CD4-positive, alpha-beta T cell (primary cell): ENCODE results near the gene SELENOS. TPM values are rescaled to one million over a fixed set of nuclear protein-coding genes. Genes with fewer than 3 reads are reported as not detected.
A peak's percentile ranks its signal among the peaks of the same experiment; 100 is the strongest.

Source experiments
- ATAC-seq: fragments of 200-7000 bp; cut with Tn5 transposase; one replicate; pipeline ENCODE4 v1.10.0; 2022; ENCODE audit warnings: mild to moderate bottlenecking; ENCODE audit not compliant: poor library complexity
- CTCF ChIA-PET: fragments of 350-600 bp; sonication (Branson Sonifier 250); formaldehyde crosslinking; loops from one replicate; lab custom pipeline; 2021; ENCODE audit warnings: antibody characterized with exemption, inconsistent platforms; lab: Charles Lee
- POLR2A ChIA-PET: fragments of 350-600 bp; sonication (Branson Sonifier 250); formaldehyde crosslinking; loops from one replicate; lab custom pipeline; 2021; ENCODE audit warnings: antibody characterized with exemption, inconsistent platforms; lab: Charles Lee
- DNase-seq, 14 experiments: peaks; one replicate each; pipeline ENCODE4 v3.0.0-alpha.2; 2013 to 2020; ENCODE audit warnings: mixed read lengths in 2 of 14
- H3K27ac ChIP-seq, 2 donors: one replicate each; pipeline versions ENCODE4 v1.5.1 to v1.7.0; 2013; ENCODE audit warnings: low read length in 2 of 2, low read depth in 1 of 2, mild to moderate bottlenecking in 1 of 2
- H3K27me3 ChIP-seq, 2 experiments: 1 replicate in 1 of 2; 2 replicates in 1 of 2; pipeline versions ENCODE4 v1.6.1 to v1.7.0; 2013; ENCODE audit warnings: low read length in 2 of 2, control low read depth in 1 of 2, mild to moderate bottlenecking in 1 of 2, moderate library complexity in 1 of 2; ENCODE audit not compliant: insufficient read depth in 2 of 2, control insufficient read depth in 1 of 2
- H3K36me3 ChIP-seq: one replicate; pipeline ENCODE4 v1.6.1; 2013; ENCODE audit warnings: low read length, control low read depth; ENCODE audit not compliant: insufficient read depth
- H3K4me1 ChIP-seq: one replicate; pipeline ENCODE4 v1.6.1; 2013; ENCODE audit warnings: low read length, control low read depth; ENCODE audit not compliant: insufficient read depth
- H3K4me3 ChIP-seq: one replicate; pipeline ENCODE4 v1.5.1; 2013; ENCODE audit warnings: mild to moderate bottlenecking, low read length, moderate library complexity
- H3K9me3 ChIP-seq, 2 experiments: 1 replicate in 1 of 2; 2 replicates in 1 of 2; pipeline versions ENCODE4 v1.6.1 to v1.7.0; 2013; ENCODE audit warnings: low read length in 2 of 2, mild to moderate bottlenecking in 2 of 2, control low read depth in 1 of 2, moderate library complexity in 1 of 2; ENCODE audit not compliant: control insufficient read depth in 1 of 2, insufficient read depth in 1 of 2
- H3K27ac Mint-ChIP-seq: one replicate; pipeline ENCODE4 v1.8.0; 2020; ENCODE audit warnings: mixed read lengths
- H3K27me3 Mint-ChIP-seq: one replicate; pipeline ENCODE4 v1.8.0; 2021; ENCODE audit warnings: mixed read lengths
- H3K36me3 Mint-ChIP-seq: one replicate; pipeline ENCODE4 v1.8.0; 2021; ENCODE audit warnings: low read depth, mixed read lengths
- H3K4me1 Mint-ChIP-seq: one replicate; pipeline ENCODE4 v1.8.0; 2021; ENCODE audit warnings: low read depth, mixed read lengths
- H3K4me3 Mint-ChIP-seq: one replicate; pipeline ENCODE4 v1.8.0; 2020; ENCODE audit warnings: mild to moderate bottlenecking, mixed read lengths
- H3K9me3 Mint-ChIP-seq: one replicate; pipeline ENCODE4 v1.8.0; 2020; ENCODE audit warnings: mixed read lengths
- intact Hi-C, 2 experiments: fragments of 100-400 bp; cut with DNase I in 1 of 2; cut with micrococcal nuclease in 1 of 2; formaldehyde crosslinking; loops; one replicate each; pipeline versions ENCODE4 v1.15.1 to v1.9.0; 2023 to 2025; cut with DNase I, micrococcal nuclease
- total RNA-seq, 174 experiments: library from RNA in 2 of 174; stranded (reverse) in 2 of 174; gene quantifications; one replicate each; pipeline ENCODE4 v1.2.3 and lab custom pipeline; 2021 to 2026
- TF ChIP-seq, protein P1 (sequence below): fragments of 200-600 bp; IDR thresholded peaks from one replicate; pipeline ENCODE4 v1.8.0; 2022; ENCODE audit warnings: antibody characterized with exemption, mild to moderate bottlenecking

Gene SELENOS
- total RNA-seq, 2 experiments from 2014 or later = 41.7 to 48.5 TPM

DNA sequence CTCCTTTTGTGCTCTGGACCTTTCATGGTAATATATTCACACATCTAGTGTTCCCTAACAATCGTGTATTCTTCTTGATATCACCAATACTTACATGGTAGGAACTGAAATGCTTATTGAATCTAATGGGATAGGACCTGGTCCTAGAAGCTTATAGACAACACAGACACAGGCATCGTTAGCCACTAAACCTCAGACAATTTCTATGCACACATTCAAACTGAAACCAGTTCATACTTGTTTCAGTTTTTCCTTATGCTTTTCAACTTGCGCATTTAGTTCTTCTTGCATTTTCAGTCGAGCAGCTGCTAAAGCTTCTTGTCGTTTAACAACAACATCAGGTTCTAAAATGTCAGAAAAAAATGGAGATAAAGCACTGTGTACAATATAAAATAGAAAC is 2.3 kb downstream of the SELENOS start:
- intact Hi-C loops = loop anchor here in 1 of 2 experiments (5.0 to 10.0 kb wide), 3 partner anchors 377 to 930 kb away; partner anchors contain the start of genes ADAMTS17, ASB7, LINS1 and TM2D3
- no peak overlapping the region for H3K4me3 ChIP-seq
- DNase-seq (no peak), ATAC-seq (no peak)
- peaks cover 54% of the 10 kb centered on the region for H3K36me3 ChIP-seq
- peaks cover 24% of the 10 kb centered on the region for H3K4me1 Mint-ChIP-seq
- ChIA-PET CTCF (interaction anchor here (1.1 kb wide), 1 partner anchor 17 kb away, joined by 3 read pairs; no protein-coding TSS in a partner anchor), POLR2A (interaction anchor here (1.2 to 1.7 kb wide), 2 partner anchors 21 to 24 kb away, joined by 3 to 4 read pairs; no protein-coding TSS in a partner anchor)
- H3K9me3 ChIP-seq = no peaks in the 10 kb centered on the region
- TF ChIP-seq, protein P1, sequence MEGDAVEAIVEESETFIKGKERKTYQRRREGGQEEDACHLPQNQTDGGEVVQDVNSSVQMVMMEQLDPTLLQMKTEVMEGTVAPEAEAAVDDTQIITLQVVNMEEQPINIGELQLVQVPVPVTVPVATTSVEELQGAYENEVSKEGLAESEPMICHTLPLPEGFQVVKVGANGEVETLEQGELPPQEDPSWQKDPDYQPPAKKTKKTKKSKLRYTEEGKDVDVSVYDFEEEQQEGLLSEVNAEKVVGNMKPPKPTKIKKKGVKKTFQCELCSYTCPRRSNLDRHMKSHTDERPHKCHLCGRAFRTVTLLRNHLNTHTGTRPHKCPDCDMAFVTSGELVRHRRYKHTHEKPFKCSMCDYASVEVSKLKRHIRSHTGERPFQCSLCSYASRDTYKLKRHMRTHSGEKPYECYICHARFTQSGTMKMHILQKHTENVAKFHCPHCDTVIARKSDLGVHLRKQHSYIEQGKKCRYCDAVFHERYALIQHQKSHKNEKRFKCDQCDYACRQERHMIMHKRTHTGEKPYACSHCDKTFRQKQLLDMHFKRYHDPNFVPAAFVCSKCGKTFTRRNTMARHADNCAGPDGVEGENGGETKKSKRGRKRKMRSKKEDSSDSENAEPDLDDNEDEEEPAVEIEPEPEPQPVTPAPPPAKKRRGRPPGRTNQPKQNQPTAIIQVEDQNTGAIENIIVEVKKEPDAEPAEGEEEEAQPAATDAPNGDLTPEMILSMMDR = no peak
- peak overlapping the region; percentile 73 for H3K4me3 Mint-ChIP-seq
- no peaks in the 10 kb centered on the region for H3K9me3 Mint-ChIP-seq
- no peaks in the 10 kb centered on the region for H3K27me3 ChIP-seq
- H3K27ac ChIP-seq = no peak overlapping the region
- peaks cover 78% of the 10 kb centered on the region for H3K36me3 Mint-ChIP-seq
- no peaks in the 10 kb centered on the region for H3K27me3 Mint-ChIP-seq
- no peak overlapping the region for H3K27ac Mint-ChIP-seq
- H3K4me1 ChIP-seq = peaks cover 23% of the 10 kb centered on the region

DNA sequence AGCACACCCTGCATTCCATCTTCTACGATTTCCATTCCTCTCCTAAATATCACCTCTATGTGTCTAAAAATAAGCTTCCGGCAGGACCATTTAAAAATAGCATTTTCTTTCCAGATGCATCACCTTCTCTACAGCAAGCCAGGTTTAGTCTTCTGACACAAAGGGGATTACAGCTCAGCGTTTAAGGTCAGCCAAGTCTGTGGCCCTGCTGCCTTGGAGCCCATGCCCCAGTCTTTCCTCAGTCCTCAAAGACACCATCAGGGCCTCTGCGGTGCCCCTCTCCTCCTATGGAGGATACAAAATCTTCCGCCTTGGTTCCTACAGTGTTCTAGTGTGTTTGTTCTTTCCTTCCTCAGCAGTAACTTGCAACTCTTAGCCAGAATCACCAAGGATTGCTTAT is 3.8 kb downstream of the SELENOS start:
- POLR2A ChIA-PET = interaction anchor here (1.7 kb wide), 1 partner anchor 22 kb away, joined by 3 read pairs; no protein-coding TSS in a partner anchor
- Histone ChIP-seq H3K9me3 (no peaks in the 10 kb centered on the region), H3K4me3 (no peak overlapping the region), H3K36me3 (peaks cover 53% of the 10 kb centered on the region), H3K27ac (no peak overlapping the region), H3K4me1 (peaks cover 23% of the 10 kb centered on the region), H3K27me3 (no peaks in the 10 kb centered on the region)
- TF ChIP-seq, protein P1 = no peak
- peaks cover 21% of the 10 kb centered on the region for H3K4me1 Mint-ChIP-seq
- peak overlapping the region; percentile 3 for H3K27ac Mint-ChIP-seq
- intact Hi-C loops = loop anchor here in 1 of 2 experiments (10.0 kb wide), 1 partner anchor 929 kb away; the partner anchor contains the start of gene ADAMTS17
- H3K4me3 Mint-ChIP-seq = no peak overlapping the region
- CTCF ChIA-PET = interaction anchor here (1.7 kb wide), 1 partner anchor 15 kb away, joined by 3 read pairs; no protein-coding TSS in a partner anchor
- H3K9me3 Mint-ChIP-seq = no peaks in the 10 kb centered on the region
- DNase-seq (no peak), ATAC-seq (no peak)
- H3K27me3 Mint-ChIP-seq = no peaks in the 10 kb centered on the region
- H3K36me3 Mint-ChIP-seq = peaks cover 85% of the 10 kb centered on the region

DNA sequence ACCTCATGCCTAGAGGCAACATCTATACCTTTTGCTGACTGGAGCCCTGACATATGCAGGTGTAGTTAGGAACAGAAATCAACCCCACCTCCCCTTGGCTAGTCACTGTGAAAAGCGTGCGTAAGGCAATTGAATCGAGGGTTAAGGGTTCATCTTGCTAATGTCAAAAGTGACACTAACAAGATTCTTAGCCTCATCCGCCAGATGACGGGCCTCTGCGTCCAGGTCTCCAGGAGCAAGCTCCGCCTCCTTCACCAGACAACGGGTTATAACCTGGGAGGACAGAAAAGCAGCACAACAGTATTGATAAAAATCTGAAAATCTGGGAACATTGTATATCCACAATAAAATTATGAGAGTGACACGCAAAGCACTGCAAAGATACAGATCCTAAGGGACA is 4.7 kb downstream of the SELENOS start:
- Histone ChIP-seq H3K27me3 (no peaks in the 10 kb centered on the region), H3K4me1 (peaks cover 16% of the 10 kb centered on the region), H3K9me3 (no peaks in the 10 kb centered on the region), H3K4me3 (no peak overlapping the region), H3K27ac (no peak overlapping the region), H3K36me3 (peaks cover 53% of the 10 kb centered on the region)
- ATAC-seq (no peak), DNase-seq (no peak)
- CTCF ChIA-PET = interaction anchor here (1.7 kb wide), 1 partner anchor 16 kb away, joined by 3 read pairs; no protein-coding TSS in a partner anchor
- Mint-ChIP-seq H3K27me3 (no peaks in the 10 kb centered on the region), H3K4me1 (peaks cover 12% of the 10 kb centered on the region), H3K27ac (no peak overlapping the region), H3K4me3 (no peak overlapping the region), H3K36me3 (peaks cover 76% of the 10 kb centered on the region), H3K9me3 (no peaks in the 10 kb centered on the region)
- POLR2A ChIA-PET = interaction anchor here (0.7 kb wide), 1 partner anchor 15 kb away, joined by 3 read pairs; no protein-coding TSS in a partner anchor
- intact Hi-C loops = loop anchor here in 1 of 2 experiments (10.0 kb wide), 1 partner anchor 928 kb away; the partner anchor contains the start of gene ADAMTS17
- TF ChIP-seq, protein P1 = no peak
